ENCODE measurements around the gene ARHGEF28.

Gene ARHGEF28

DNA sequence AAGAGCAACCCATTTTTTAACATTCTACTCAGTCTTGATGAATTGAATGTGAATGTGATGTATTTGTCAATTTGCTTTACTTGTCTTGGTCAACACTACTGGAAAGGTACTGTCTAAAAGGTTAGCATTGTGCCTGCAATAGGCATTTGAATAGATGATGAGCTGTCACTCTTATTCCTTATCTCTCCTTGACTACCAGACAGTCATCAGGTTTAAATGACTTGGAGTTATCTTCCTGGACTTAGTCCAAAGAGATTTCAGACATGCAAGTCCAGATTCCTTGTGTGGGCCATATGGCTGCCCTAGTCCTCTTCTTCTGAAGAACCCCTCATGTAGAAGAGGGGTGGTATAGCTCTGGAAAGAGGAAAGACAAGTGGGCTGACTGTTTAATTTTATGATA, 4.8 kb downstream of the ARHGEF28 start:
- no peaks in the 10 kb centered on the region for H3K9me3 ChIP-seq (ENCODE audit: low read length)
- H2AFZ ChIP-seq (ENCODE audit: low read depth, low read length), result no peak overlapping the region
- H3K27me3 ChIP-seq (ENCODE audit: insufficient read depth, low read length), result peaks cover 46% of the 10 kb centered on the region
- no peak overlapping the region for H3K4me3 ChIP-seq (ENCODE audit: low read length)
- peaks cover 7% of the 10 kb centered on the region for H3K4me1 ChIP-seq (ENCODE audit: insufficient read depth, low read length)
- no peaks in the 10 kb centered on the region for H3K36me3 ChIP-seq (ENCODE audit: insufficient read depth, low read length)

DNA sequence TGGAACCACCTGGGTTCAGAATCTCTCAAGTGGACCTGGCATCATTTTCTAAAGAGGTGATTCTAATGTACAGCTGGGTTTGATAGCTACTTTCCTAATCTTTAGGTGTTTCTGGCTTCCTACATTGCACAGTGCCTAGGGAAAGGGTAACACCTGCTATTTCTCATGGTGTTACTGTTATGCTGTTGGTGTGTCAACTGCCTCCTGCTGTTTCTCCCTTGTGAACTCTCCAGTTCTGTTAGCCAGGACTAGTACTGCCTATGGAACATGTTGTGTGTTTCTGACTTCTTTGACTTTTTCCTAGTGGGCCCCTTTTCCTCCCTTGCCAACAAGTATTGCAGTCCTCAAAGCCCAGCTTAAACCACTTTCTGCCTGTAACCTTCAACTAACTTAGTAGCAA, 5.5 kb downstream of the ARHGEF28 start:
- Histone ChIP-seq H3K4me1 (ENCODE audit: insufficient read depth, low read length) (peaks cover 3% of the 10 kb centered on the region), H2AFZ (ENCODE audit: low read depth, low read length) (no peak overlapping the region), H3K4me3 (ENCODE audit: low read length) (no peak overlapping the region), H3K36me3 (ENCODE audit: insufficient read depth, low read length) (no peaks in the 10 kb centered on the region), H3K9me3 (ENCODE audit: low read length) (no peaks in the 10 kb centered on the region), H3K27me3 (ENCODE audit: insufficient read depth, low read length) (peaks cover 45% of the 10 kb centered on the region)

DNA sequence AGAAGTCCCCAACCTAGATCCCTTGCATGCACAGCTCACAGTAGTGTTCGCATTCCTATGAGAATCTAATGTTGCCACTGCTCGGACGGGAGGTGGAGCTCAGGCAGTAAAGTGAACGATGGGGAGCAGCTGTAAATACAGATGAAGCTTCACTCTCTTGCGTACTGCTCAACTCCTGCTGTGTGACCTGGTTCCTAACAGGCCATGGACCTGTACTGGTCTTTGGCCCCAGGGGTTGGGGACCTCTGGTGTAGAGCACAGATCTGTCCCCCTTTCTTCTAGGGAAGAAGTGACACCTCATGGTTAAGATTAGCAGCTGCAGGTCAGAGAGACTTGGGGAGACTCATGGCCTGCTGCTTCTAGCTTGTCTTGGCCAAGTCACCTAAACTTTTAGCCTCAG, 7.1 kb downstream of the ARHGEF28 start:
- Histone ChIP-seq H3K27me3 (ENCODE audit: insufficient read depth, low read length) (peaks cover 35% of the 10 kb centered on the region), H2AFZ (ENCODE audit: low read depth, low read length) (no peak overlapping the region), H3K4me1 (ENCODE audit: insufficient read depth, low read length) (no peaks in the 10 kb centered on the region), H3K9me3 (ENCODE audit: low read length) (no peaks in the 10 kb centered on the region), H3K36me3 (ENCODE audit: insufficient read depth, low read length) (no peaks in the 10 kb centered on the region), H3K4me3 (ENCODE audit: low read length) (no peak overlapping the region)

DNA sequence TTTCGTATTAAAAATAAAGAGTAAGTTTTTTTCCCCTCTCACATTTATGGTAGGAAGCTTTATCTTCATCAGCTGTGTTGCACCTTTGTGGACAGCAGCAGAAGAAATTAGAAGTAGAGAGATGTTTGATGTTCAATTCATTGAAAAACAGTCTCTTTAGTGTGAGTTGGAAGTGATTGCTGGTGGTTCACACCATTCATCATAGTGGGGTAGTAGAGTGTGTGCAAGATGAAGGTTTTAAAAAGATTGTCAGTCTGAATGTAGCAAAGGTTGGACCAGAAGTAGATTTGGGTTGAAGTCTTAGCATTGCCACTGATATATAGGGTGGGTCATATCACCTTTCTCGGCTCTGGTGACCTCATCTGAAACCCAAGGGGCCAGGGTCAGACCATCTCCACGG, 10.4 kb downstream of the ARHGEF28 start:
- Histone ChIP-seq H3K36me3 (ENCODE audit: insufficient read depth, low read length) (no peaks in the 10 kb centered on the region), H3K4me3 (ENCODE audit: low read length) (no peak overlapping the region), H3K4me1 (ENCODE audit: insufficient read depth, low read length) (no peaks in the 10 kb centered on the region), H3K27me3 (ENCODE audit: insufficient read depth, low read length) (peaks cover 26% of the 10 kb centered on the region), H2AFZ (ENCODE audit: low read depth, low read length) (no peak overlapping the region), H3K9me3 (ENCODE audit: low read length) (no peaks in the 10 kb centered on the region)

DNA sequence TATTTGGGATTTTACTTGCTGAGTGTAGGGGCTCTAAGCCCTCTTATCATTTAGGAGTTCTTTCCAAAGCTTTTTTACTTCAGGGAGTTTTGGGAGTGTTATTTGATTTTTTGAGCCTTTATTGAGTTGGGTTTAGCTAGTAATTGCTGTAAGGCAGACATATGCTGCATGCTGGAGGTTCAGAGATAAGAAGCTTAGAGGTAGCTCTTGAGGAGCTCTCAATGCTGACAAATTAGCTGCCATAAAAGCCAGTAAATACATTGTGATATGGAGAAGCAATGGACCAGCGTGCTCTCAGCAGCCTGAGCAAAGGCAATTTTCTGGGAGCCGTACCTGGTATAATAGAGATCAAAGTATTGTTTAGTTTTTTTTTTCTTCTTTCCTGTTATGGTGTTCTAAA, 11.6 kb downstream of the ARHGEF28 start:
- Histone ChIP-seq H3K27me3 (ENCODE audit: insufficient read depth, low read length) (peaks cover 35% of the 10 kb centered on the region), H3K36me3 (ENCODE audit: insufficient read depth, low read length) (no peaks in the 10 kb centered on the region), H3K4me3 (ENCODE audit: low read length) (no peak overlapping the region), H3K9me3 (ENCODE audit: low read length) (no peaks in the 10 kb centered on the region), H2AFZ (ENCODE audit: low read depth, low read length) (no peak overlapping the region), H3K4me1 (ENCODE audit: insufficient read depth, low read length) (no peaks in the 10 kb centered on the region)

DNA sequence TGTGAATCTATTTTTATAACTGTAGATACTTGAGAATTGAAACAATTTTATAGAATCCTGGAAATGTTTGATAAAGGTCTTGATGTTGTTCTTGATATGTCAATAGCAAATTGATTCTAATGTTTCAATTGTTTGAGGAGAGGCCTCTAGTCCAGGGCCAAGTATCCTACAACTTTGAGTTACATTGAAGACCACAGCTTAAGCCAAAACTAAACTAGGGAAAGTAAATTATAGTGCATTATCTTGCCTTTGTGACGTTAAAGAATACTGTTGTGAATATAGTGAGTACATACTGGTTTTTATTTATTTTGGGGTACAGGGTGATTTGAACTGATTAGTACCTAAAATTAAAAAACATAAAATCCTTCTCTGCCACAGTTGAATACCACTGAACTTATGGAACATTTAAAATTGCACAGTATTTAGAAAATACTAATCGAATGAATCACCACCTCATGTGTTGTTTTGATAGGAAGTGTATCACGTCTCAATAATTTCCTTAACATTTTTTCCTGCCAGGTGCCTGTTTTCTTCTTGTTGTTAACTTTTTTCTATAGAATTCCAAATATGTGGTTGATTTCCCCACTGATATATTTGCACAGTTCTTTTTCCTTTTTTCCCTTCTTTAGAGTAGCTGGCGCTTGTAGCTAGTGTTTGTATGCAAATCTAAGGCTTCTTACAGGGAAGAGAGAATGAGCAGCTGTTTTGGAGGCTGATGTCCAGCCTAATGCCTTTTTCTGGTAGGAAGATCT, 12.5 kb downstream of the ARHGEF28 start:
- Histone ChIP-seq H3K4me3 (ENCODE audit: low read length) (no peak overlapping the region), H2AFZ (ENCODE audit: low read depth, low read length) (no peak overlapping the region), H3K27me3 (ENCODE audit: insufficient read depth, low read length) (peaks cover 29% of the 10 kb centered on the region), H3K9me3 (ENCODE audit: low read length) (no peaks in the 10 kb centered on the region), H3K4me1 (ENCODE audit: insufficient read depth, low read length) (no peaks in the 10 kb centered on the region), H3K36me3 (ENCODE audit: insufficient read depth, low read length) (no peaks in the 10 kb centered on the region)

DNA sequence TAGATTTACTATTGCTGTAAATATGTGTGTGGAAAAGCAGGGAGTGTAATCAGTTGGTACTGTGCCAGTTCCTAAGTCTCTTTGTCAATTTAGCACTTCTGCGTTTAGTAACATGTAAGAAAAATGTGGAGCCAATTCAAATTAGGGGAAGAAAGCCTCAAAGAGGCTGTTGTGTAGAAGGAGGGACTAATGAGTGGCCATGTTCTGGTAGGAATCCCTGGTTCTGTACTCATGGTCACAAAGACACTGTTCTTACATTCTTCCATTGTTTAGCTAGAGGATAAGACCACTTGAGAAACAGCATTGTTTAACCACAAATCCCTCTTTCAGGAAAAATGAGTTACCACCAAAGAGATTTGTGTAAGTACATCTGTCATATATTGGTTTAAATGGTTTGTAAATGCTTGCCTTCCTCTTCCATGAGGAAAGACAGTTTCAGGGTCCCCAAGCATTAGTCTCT, 14.9 kb downstream of the ARHGEF28 start:
- Histone ChIP-seq H3K27me3 (ENCODE audit: insufficient read depth, low read length) (peaks cover 30% of the 10 kb centered on the region), H3K4me3 (ENCODE audit: low read length) (no peak overlapping the region), H3K36me3 (ENCODE audit: insufficient read depth, low read length) (no peaks in the 10 kb centered on the region), H3K4me1 (ENCODE audit: insufficient read depth, low read length) (no peaks in the 10 kb centered on the region), H3K9me3 (ENCODE audit: low read length) (no peaks in the 10 kb centered on the region), H2AFZ (ENCODE audit: low read depth, low read length) (no peak overlapping the region)

DNA sequence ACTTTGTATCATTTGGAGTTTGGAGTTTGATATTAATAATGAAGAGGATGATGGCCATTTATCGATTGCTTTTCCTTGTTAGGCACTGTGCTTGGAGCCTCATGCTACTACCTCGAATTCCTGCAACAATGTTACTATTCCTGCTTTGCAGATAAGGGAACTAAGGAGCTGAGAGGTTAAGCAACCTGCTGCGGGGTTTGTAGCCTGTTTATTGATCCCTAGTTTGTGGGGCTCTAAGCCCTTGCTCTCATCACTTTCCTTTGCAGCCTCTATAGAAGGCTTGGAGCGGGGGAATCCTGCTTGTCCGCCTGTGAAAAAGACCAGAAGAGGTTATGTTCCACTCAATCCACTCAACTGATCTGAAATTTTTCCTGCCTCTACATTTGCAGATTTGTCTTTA, 15.8 kb downstream of the ARHGEF28 start:
- H3K9me3 ChIP-seq (ENCODE audit: low read length), result no peaks in the 10 kb centered on the region
- H3K4me1 ChIP-seq (ENCODE audit: insufficient read depth, low read length), result no peaks in the 10 kb centered on the region
- peaks cover 25% of the 10 kb centered on the region for H3K27me3 ChIP-seq (ENCODE audit: insufficient read depth, low read length)
- H2AFZ ChIP-seq (ENCODE audit: low read depth, low read length), result no peak overlapping the region
- no peak overlapping the region for H3K4me3 ChIP-seq (ENCODE audit: low read length)
- no peaks in the 10 kb centered on the region for H3K36me3 ChIP-seq (ENCODE audit: insufficient read depth, low read length)

DNA sequence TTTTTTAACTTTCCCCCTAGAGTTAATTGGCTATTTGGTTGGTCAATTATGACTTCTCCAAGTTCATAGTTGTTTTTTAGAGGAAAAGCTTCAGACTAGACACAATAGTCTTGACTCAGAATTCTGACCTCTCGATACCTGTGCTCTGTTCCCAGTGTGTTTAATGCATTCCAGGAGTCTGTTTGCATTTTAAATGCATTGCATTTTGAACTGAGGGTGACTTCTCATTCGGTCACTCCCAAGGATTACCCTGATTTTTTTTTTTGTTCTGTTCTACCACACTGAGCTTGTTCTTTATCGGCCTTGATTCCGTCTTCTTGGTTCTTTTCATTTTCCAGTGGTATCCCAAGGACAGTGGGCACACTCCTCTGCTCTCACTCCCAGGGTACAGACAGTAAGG, 16.3 kb downstream of the ARHGEF28 start:
- no peaks in the 10 kb centered on the region for H3K9me3 ChIP-seq (ENCODE audit: low read length)
- H3K27me3 ChIP-seq (ENCODE audit: insufficient read depth, low read length), result peaks cover 25% of the 10 kb centered on the region
- H3K4me3 ChIP-seq (ENCODE audit: low read length), result no peak overlapping the region
- H3K36me3 ChIP-seq (ENCODE audit: insufficient read depth, low read length), result no peaks in the 10 kb centered on the region
- no peaks in the 10 kb centered on the region for H3K4me1 ChIP-seq (ENCODE audit: insufficient read depth, low read length)
- H2AFZ ChIP-seq (ENCODE audit: low read depth, low read length), result no peak overlapping the region

DNA sequence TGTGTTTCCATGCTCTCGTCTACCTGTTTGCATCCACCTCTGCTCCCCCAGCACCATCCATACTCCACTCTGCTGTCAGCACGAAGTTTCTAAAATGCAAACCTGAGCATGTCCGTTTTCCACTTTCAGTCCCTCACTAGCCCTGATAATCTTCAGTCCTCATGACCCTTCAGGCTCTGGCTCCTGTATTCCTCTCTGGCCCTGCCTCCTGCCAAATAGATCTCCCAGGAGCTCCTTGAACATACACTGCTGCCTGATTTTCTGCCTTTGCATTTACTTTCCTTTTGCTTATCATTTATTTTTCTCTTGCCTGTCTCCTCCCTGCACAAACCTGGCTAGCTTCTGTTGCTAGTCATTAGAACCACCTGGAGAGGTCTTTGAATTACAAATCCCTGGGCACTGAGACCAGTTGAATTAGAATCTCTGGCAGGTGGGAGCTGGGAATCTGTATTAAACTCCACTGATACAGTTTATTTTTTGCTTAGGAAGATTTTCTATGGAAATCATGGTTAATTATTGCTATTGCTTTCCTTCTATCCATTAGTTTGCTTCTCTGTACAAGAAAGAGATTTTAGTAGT, 18.5 kb downstream of the ARHGEF28 start:
- no peaks in the 10 kb centered on the region for H3K36me3 ChIP-seq (ENCODE audit: insufficient read depth, low read length)
- H2AFZ ChIP-seq (ENCODE audit: low read depth, low read length), result no peak overlapping the region
- no peak overlapping the region for H3K4me3 ChIP-seq (ENCODE audit: low read length)
- H3K4me1 ChIP-seq (ENCODE audit: insufficient read depth, low read length), result no peaks in the 10 kb centered on the region
- peaks cover 26% of the 10 kb centered on the region for H3K27me3 ChIP-seq (ENCODE audit: insufficient read depth, low read length)
- H3K9me3 ChIP-seq (ENCODE audit: low read length), result no peaks in the 10 kb centered on the region

DNA sequence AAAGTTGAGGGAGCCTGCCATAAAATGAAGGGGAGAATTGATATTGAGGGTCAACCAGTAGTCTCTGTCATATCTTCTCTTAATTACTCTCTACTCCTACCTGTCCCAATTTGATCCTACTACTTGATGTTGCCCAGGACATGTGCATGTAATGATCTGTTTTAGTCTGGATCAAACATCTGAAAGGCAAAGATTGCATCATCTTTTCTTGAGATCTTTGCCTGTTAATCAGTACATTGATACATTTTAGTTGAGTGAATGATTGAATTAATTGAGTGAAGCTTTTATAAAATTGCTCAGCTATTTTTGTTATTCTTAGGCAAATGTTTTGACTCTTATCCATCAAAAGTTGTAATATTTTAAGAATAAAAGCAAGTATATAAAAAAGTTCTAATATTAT, 21.7 kb downstream of the ARHGEF28 start:
- no peaks in the 10 kb centered on the region for H3K36me3 ChIP-seq (ENCODE audit: insufficient read depth, low read length)
- peaks cover 7% of the 10 kb centered on the region for H3K27me3 ChIP-seq (ENCODE audit: insufficient read depth, low read length)
- no peaks in the 10 kb centered on the region for H3K9me3 ChIP-seq (ENCODE audit: low read length)

DNA sequence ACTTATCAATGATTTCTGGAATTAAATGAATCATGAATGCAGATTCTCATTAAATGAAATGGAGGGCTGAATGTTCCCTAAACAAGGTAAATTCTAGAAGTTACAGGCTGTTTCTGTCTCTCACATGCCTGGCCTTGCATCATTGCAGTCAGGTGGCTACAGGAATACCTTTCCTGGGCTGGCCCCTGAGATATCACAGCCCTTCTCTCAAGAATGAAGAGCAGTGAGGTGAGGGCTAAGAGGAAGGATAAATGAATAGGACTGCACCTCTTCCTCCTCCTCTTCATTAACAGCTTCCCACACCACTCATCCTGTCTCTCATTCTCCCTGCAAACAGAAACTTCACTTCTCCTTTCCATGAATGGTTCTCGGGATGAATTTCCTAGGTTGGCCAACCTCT, 22.5 kb downstream of the ARHGEF28 start:
- Histone ChIP-seq H2AFZ (ENCODE audit: low read depth, low read length) (no peak overlapping the region), H3K4me1 (ENCODE audit: insufficient read depth, low read length) (no peaks in the 10 kb centered on the region), H3K4me3 (ENCODE audit: low read length) (no peak overlapping the region), H3K9me3 (ENCODE audit: low read length) (no peaks in the 10 kb centered on the region), H3K27me3 (ENCODE audit: insufficient read depth, low read length) (peaks cover 7% of the 10 kb centered on the region), H3K36me3 (ENCODE audit: insufficient read depth, low read length) (no peaks in the 10 kb centered on the region)

More for the DNA sequence above, 21.7 kb downstream of the ARHGEF28 start:
- Histone ChIP-seq H3K4me1 (ENCODE audit: insufficient read depth, low read length) (no peaks in the 10 kb centered on the region), H3K4me3 (ENCODE audit: low read length) (no peak overlapping the region), H2AFZ (ENCODE audit: low read depth, low read length) (no peak overlapping the region)

DNA sequence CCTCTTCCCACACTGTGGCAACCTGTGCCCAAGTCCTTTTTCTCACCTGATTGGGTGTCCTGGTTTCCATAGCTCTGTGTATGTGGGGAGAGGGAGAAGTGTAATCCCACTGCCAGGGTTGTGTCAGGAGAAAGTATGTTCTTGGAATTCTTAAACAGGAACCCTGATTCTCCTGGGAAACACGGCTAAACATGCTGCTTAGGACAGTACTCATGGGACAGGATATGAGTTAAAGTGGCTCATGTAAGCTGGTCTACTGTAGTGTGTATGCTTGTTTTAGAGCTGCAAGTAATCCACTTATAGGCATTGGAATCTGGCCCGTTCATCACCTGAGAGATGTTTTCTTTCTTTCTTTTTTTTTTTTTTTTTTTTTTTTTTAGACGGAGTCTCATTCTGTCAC, 23.9 kb downstream of the ARHGEF28 start:
- H3K4me1 ChIP-seq (ENCODE audit: insufficient read depth, low read length), result no peaks in the 10 kb centered on the region
- H3K4me3 ChIP-seq (ENCODE audit: low read length), result no peak overlapping the region
- no peaks in the 10 kb centered on the region for H3K36me3 ChIP-seq (ENCODE audit: insufficient read depth, low read length)
- no peaks in the 10 kb centered on the region for H3K9me3 ChIP-seq (ENCODE audit: low read length)
- peaks cover 7% of the 10 kb centered on the region for H3K27me3 ChIP-seq (ENCODE audit: insufficient read depth, low read length)
- no peak overlapping the region for H2AFZ ChIP-seq (ENCODE audit: low read depth, low read length)

DNA sequence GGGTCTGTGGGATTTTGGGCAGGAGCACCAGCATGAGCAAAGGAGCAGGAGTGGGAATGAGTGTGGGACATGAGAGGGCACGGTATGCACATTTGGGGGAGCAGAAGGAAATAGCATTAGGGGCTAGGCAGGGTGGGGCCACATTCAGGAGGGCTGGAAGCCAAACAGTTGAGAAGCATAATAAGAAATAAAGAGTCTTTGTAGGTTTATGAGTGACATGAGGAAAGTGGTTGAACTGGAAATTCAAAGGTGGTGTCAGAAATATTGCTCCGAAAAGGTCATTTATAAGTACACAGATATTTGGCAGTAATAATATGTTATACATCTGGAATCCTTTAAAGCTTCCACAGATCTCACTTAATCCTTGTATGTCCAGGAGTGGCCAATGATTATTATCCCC, 26.4 kb downstream of the ARHGEF28 start:
- no peaks in the 10 kb centered on the region for H3K9me3 ChIP-seq (ENCODE audit: low read length)
- no peak overlapping the region for H3K4me3 ChIP-seq (ENCODE audit: low read length)
- H2AFZ ChIP-seq (ENCODE audit: low read depth, low read length), result no peak overlapping the region
- no peaks in the 10 kb centered on the region for H3K4me1 ChIP-seq (ENCODE audit: insufficient read depth, low read length)
- H3K36me3 ChIP-seq (ENCODE audit: insufficient read depth, low read length), result no peaks in the 10 kb centered on the region
- H3K27me3 ChIP-seq (ENCODE audit: insufficient read depth, low read length), result peaks cover 4% of the 10 kb centered on the region

Measured in neuron (in vitro differentiated cells).